Lung (tissue), 12 donors: ENCODE results near the gene SLC39A7. TPM values are rescaled to one million over a fixed set of nuclear protein-coding genes. Genes with fewer than 3 reads are reported as not detected.

Experiments
- ATAC-seq: fragments of 200-7000 bp; cut with Tn5 transposase; one replicate; pipeline ENCODE4 v1.9.1; 2020; ENCODE audit warnings: moderate number of reproducible peaks; ENCODE audit not compliant: insufficient read depth, low FRiP score
- DNase-seq, 3 donors: peaks; one replicate each; pipeline ENCODE4 v3.0.0-alpha.2; 2013 to 2017
- H3K27ac ChIP-seq, 2 donors: one replicate each; pipeline ENCODE4 v1.5.1; 2013; ENCODE audit warnings: mild to moderate bottlenecking in 2 of 2, moderate library complexity in 2 of 2, control low read depth in 1 of 2, inconsistent platforms in 1 of 2, low read depth in 1 of 2, low read length in 1 of 2
- H3K27me3 ChIP-seq, 3 donors: one replicate each; pipeline ENCODE4 v1.5.1; 2013; ENCODE audit warnings: low read length in 2 of 3; ENCODE audit not compliant: control insufficient read depth in 3 of 3, insufficient read depth in 3 of 3
- H3K36me3 ChIP-seq, 4 donors: one replicate each; pipeline ENCODE4 v1.5.1; 2013; ENCODE audit warnings: low read length in 4 of 4, mild to moderate bottlenecking in 1 of 4, moderate library complexity in 1 of 4; ENCODE audit not compliant: control insufficient read depth in 4 of 4, insufficient read depth in 4 of 4
- H3K4me1 ChIP-seq, 5 donors: one replicate each; pipeline ENCODE4 v1.5.1; 2013; ENCODE audit warnings: low read length in 5 of 5, mild to moderate bottlenecking in 2 of 5, moderate library complexity in 1 of 5; ENCODE audit not compliant: control insufficient read depth in 5 of 5, insufficient read depth in 5 of 5
- H3K4me3 ChIP-seq: one replicate; pipeline ENCODE4 v1.5.1; 2013; ENCODE audit warnings: mild to moderate bottlenecking, control low read depth, moderate library complexity
- H3K9ac ChIP-seq, 2 donors: one replicate each; pipeline ENCODE4 v1.5.1; 2013; ENCODE audit warnings: low read length in 2 of 2, control low read depth in 1 of 2; ENCODE audit not compliant: insufficient read depth in 1 of 2
- H3K9me3 ChIP-seq, 4 donors: one replicate each; pipeline ENCODE4 v1.5.1; 2013; ENCODE audit warnings: low read length in 3 of 4, mild to moderate bottlenecking in 1 of 4, moderate library complexity in 1 of 4; ENCODE audit not compliant: control insufficient read depth in 4 of 4, insufficient read depth in 3 of 4
- WGBS, 2 donors: extraction: QIAGEN DNeasy Blood & Tissue Kit; methylation state at CpG; one replicate each; pipeline ENCODE4 v1.1.7; 2013; 5-methylcytosine and 5-hydroxymethylcytosine counted together
- polyA plus RNA-seq, 2 donors: library from polyadenylated mRNA; stranded (reverse); fragments of 200-250 nt; gene quantifications; one replicate each; pipeline ENCODE4 v1.2.1, GENCODE V29; 2013
- total RNA-seq, 2 donors: library from RNA; depleted of rRNA in 1 of 2; stranded (reverse); fragments of >200 nt in 1 of 2; gene quantifications; one replicate each; pipeline ENCODE4 v1.2.1, GENCODE V29; 2014 to 2021
- TF ChIP-seq, protein P1 (sequence below): IDR thresholded peaks from 2 replicates; pipeline ENCODE4 v1.5.1; 2012; ENCODE audit warnings: mild to moderate bottlenecking; ENCODE audit errors: control extremely low read depth, extremely low read depth
- donor health status: control.
- donor health status: control.
- donor health status: Bipolar disorder and iron deficiency.
- donor health status: healthy.
- donor health status: DM: yes; HTN: yes; CAD: no.

SLC39A7 gene
- total and polyA plus RNA-seq, 4 donors: 53.6 to 164 (median 100) TPM

- Histone ChIP-seq H3K36me3 (peaks cover 0 to 15% (median 10%) of the 10 kb centered on the region in 4 donors), H3K27ac (no peak overlapping the region), H3K27me3 (peaks cover 0 to 21% (median 18%) of the 10 kb centered on the region in 3 donors), H3K9ac (no peak overlapping the region), H3K4me3 (no peak overlapping the region), H3K4me1 (peaks cover 0 to 17% (median 5%) of the 10 kb centered on the region in 5 donors), H3K9me3 (no peaks in the 10 kb centered on the region)
- ATAC-seq (no peak), DNase-seq (no peak)
- TF ChIP-seq, protein P1, sequence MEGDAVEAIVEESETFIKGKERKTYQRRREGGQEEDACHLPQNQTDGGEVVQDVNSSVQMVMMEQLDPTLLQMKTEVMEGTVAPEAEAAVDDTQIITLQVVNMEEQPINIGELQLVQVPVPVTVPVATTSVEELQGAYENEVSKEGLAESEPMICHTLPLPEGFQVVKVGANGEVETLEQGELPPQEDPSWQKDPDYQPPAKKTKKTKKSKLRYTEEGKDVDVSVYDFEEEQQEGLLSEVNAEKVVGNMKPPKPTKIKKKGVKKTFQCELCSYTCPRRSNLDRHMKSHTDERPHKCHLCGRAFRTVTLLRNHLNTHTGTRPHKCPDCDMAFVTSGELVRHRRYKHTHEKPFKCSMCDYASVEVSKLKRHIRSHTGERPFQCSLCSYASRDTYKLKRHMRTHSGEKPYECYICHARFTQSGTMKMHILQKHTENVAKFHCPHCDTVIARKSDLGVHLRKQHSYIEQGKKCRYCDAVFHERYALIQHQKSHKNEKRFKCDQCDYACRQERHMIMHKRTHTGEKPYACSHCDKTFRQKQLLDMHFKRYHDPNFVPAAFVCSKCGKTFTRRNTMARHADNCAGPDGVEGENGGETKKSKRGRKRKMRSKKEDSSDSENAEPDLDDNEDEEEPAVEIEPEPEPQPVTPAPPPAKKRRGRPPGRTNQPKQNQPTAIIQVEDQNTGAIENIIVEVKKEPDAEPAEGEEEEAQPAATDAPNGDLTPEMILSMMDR: no peak
- 85 to 92% methylated on average over 11 of the region's 11 CpGs for WGBS, 2 donors
These were observed 10.1 kb upstream of the SLC39A7 start for GRCh38 chr6:33190504-33191107.

GRCh38 chr6:33191383-33192104, 9.1 kb upstream of the SLC39A7 start:
- DNase-seq: no peak
- Histone ChIP-seq H3K9ac (no peak overlapping the region), H3K4me1 (peaks cover 0 to 17% (median 5%) of the 10 kb centered on the region in 5 donors), H3K4me3 (no peak overlapping the region), H3K36me3 (peaks cover 0 to 24% (median 15%) of the 10 kb centered on the region in 4 donors), H3K9me3 (no peaks in the 10 kb centered on the region), H3K27ac (no peak overlapping the region), H3K27me3 (peaks cover 0 to 21% (median 18%) of the 10 kb centered on the region in 3 donors)
- 52 to 59% methylated on average over 8 of the region's 8 CpGs for WGBS, 2 donors
- no peak for ATAC-seq
- TF ChIP-seq, protein P1: no peak

GRCh38 chr6:33192105-33192646, 8.5 kb upstream of the SLC39A7 start, which contains the start of gene COL11A2:
Gene COL11A2, minus strand, starts transcription at chr6:33192467. Its CDS starts 227 bp downstream, at chr6:33192240.
- H3K4me1 ChIP-seq: peaks cover 0 to 17% (median 5%) of the 10 kb centered on the region in 5 donors
- no peaks in the 10 kb centered on the region for H3K9me3 ChIP-seq
- no peak for ATAC-seq
- no peak for DNase-seq
- WGBS, 2 donors: 9 to 14% methylated on average over 32 to 35 of the region's 35 CpGs
- no peak within 1 kb of the TSS for H3K4me3 ChIP-seq
- no peak within 1 kb of the TSS for H3K27ac ChIP-seq
- peaks cover 0 to 21% (median 18%) of the 10 kb centered on the region in 3 donors for H3K27me3 ChIP-seq
- TF ChIP-seq, protein P1: no peak
- no peak within 1 kb of the TSS for H3K9ac ChIP-seq
- peaks cover 0 to 26% (median 18%) of the 10 kb centered on the region in 4 donors for H3K36me3 ChIP-seq
